HCT116 (cell line): ENCODE data around the gene RSAD1. TPM values are rescaled to one million over a fixed set of nuclear protein-coding genes. Genes with fewer than 3 reads are reported as not detected.

Experiments
- ATAC-seq: fragments of 200-7000 bp; cut with Tn5 transposase; 2 replicates; pipeline ENCODE4 v1.9.1; 2020; ENCODE audit warnings: mild to moderate bottlenecking, moderate library complexity
- BruUV-seq: library from RNA; stranded (reverse); fragments of 400-500 nt; replicated peaks from 2 replicates; lab custom pipeline; 2021; lab: Mats Ljungman, UMichigan
- CTCF ChIA-PET: fragments of 300-600 bp; sonication (Branson Sonifier 250); formaldehyde crosslinking; loops from one replicate; lab custom pipeline; 2021; ENCODE audit warnings: antibody characterized with exemption; lab: Charles Lee
- POLR2A ChIA-PET: fragments of 300-600, 350-600 bp; sonication (Branson Sonifier 250); formaldehyde crosslinking; loops from one replicate; lab custom pipeline; 2021; ENCODE audit warnings: antibody characterized with exemption; lab: Charles Lee
- RAD21 ChIA-PET, 2 experiments: fragments of 300-600 bp; sonication (Branson Sonifier 250); formaldehyde crosslinking; loops; one replicate each; lab custom pipeline; 2023; ENCODE audit warnings: low total read pairs in 2 of 2; ENCODE audit not compliant: uncharacterized antibody in 2 of 2, unreplicated experiment in 2 of 2, low non-redundant PET in 1 of 2; lab: Charles Lee
- DNase-seq: peaks from one replicate; pipeline ENCODE4 v3.0.0-alpha.2; 2010; ENCODE audit warnings: low read depth, low spot score
- H2AFZ ChIP-seq: fragments of 200-600 bp; shearing (Covaris generic), sonication (generic); 2 replicates; pipeline ENCODE4 v1.6.1; 2017; ENCODE audit warnings: low read depth, mixed run types, mixed read lengths, antibody characterized with exemption, low read length; ENCODE audit not compliant: poor library complexity, severe bottlenecking
- H3K27ac ChIP-seq: 2 replicates; pipeline ENCODE4 v1.5.1; 2012; ENCODE audit warnings: low read depth, low read length
- H3K27me3 ChIP-seq: fragments of 200-600 bp; sonication (generic); 2 replicates; pipeline ENCODE4 v1.6.1; 2016; ENCODE audit warnings: mixed run types, low read length, mixed read lengths; ENCODE audit not compliant: insufficient read depth
- H3K36me3 ChIP-seq, 2 experiments: fragments of 200-500 bp in 1 of 2; fragments of 200-600 bp in 1 of 2; sonication (Bioruptor generic) in 1 of 2; sonication (generic) in 1 of 2; 2 replicates each; pipeline versions ENCODE4 v1.5.1 to v1.6.1; 2014 to 2016; ENCODE audit warnings: low read length in 2 of 2, inconsistent platforms in 1 of 2, mixed read lengths in 1 of 2, mixed run types in 1 of 2; ENCODE audit not compliant: insufficient read depth in 2 of 2, control insufficient read depth in 1 of 2
- H3K4me1 ChIP-seq, 2 experiments: fragments of 200-600 bp in 1 of 2; sonication (generic) in 1 of 2; 2 replicates each; pipeline versions ENCODE4 v1.5.1 to v1.6.1; 2012 to 2017; ENCODE audit warnings: low read length in 2 of 2, inconsistent platforms in 1 of 2, mild to moderate bottlenecking in 1 of 2, mixed read lengths in 1 of 2, mixed run types in 1 of 2, moderate library complexity in 1 of 2; ENCODE audit not compliant: insufficient read depth in 2 of 2, control insufficient read depth in 1 of 2
- H3K4me2 ChIP-seq: fragments of 200-600 bp; sonication (generic); 2 replicates; pipeline ENCODE4 v1.6.1; 2017; ENCODE audit warnings: mixed run types, low read length, mixed read lengths
- H3K4me3 ChIP-seq, 2 experiments: fragments of 200-600 bp in 1 of 2; sonication (generic) in 1 of 2; replicated peaks in 1 of 2; 2 replicates each; pipeline ENCODE4 v1.5.1; 2011 to 2016; ENCODE audit warnings: low read length in 2 of 2, control low read depth in 1 of 2, low read depth in 1 of 2, mild to moderate bottlenecking in 1 of 2, mixed read lengths in 1 of 2, mixed run types in 1 of 2
- H3K79me2 ChIP-seq: fragments of 200-600 bp; sonication (generic); 2 replicates; pipeline ENCODE4 v1.6.1; 2017; ENCODE audit warnings: mild to moderate bottlenecking, mixed run types, low read length, moderate library complexity, mixed read lengths; ENCODE audit not compliant: insufficient read depth
- H3K9ac ChIP-seq: fragments of 200-600 bp; sonication (generic); 2 replicates; pipeline ENCODE4 v1.6.1; 2016; ENCODE audit warnings: low read length, mixed read lengths
- H3K9me2 ChIP-seq: fragments of 200-600 bp; sonication (generic), shearing (Covaris generic); 2 replicates; pipeline ENCODE4 v1.6.1; 2017; ENCODE audit warnings: mixed run types, mild to moderate bottlenecking, moderate library complexity; ENCODE audit not compliant: insufficient read depth
- H3K9me3 ChIP-seq, 2 experiments: fragments of 200-500 bp in 1 of 2; fragments of 200-600 bp in 1 of 2; sonication (Bioruptor generic) in 1 of 2; sonication (generic) in 1 of 2; 2 replicates each; pipeline ENCODE4 v1.6.1; 2014 to 2017; ENCODE audit warnings: low read length in 2 of 2, mixed read lengths in 2 of 2, inconsistent platforms in 1 of 2, low read depth in 1 of 2, mild to moderate bottlenecking in 1 of 2, mixed run types in 1 of 2, moderate library complexity in 1 of 2; ENCODE audit not compliant: control insufficient read depth in 1 of 2, insufficient read depth in 1 of 2
- H4K20me1 ChIP-seq: fragments of 200-600 bp; sonication (generic), shearing (Covaris generic); 2 replicates; pipeline ENCODE4 v1.6.1; 2017; ENCODE audit warnings: mixed run types, mild to moderate bottlenecking, moderate library complexity; ENCODE audit not compliant: insufficient read depth
- CBX3 ChIP-seq: IDR thresholded peaks from 2 replicates; pipeline ENCODE4 v1.6.1; 2012; ENCODE audit warnings: low read depth
- CEBPB ChIP-seq: IDR thresholded peaks from 2 replicates; pipeline ENCODE4 v1.6.1; 2012; ENCODE audit warnings: low read depth
- CTCF ChIP-seq, 3 experiments: fragments of 200-600 bp in 1 of 3; sonication (generic) in 1 of 3; IDR thresholded peaks in 2 of 3; conservative IDR thresholded peaks in 1 of 3; 2 replicates each; pipeline ENCODE4 v1.5.1; 2012 to 2017; ENCODE audit warnings: low read depth in 2 of 3, low read length in 2 of 3, antibody characterized with exemption in 1 of 3, borderline replicate concordance in 1 of 3, control low read depth in 1 of 3, mild to moderate bottlenecking in 1 of 3, mixed read lengths in 1 of 3, mixed run types in 1 of 3, moderate library complexity in 1 of 3; ENCODE audit not compliant: insufficient read depth in 1 of 3
- EGR1 ChIP-seq: IDR thresholded peaks from 2 replicates; pipeline ENCODE4 v1.6.1; 2012; ENCODE audit warnings: low read depth
- ELF1 ChIP-seq: IDR thresholded peaks from 2 replicates; pipeline ENCODE4 v1.6.1; 2012; ENCODE audit warnings: low read depth, borderline replicate concordance
- EZH2 ChIP-seq: fragments of 200-600 bp; sonication (generic); IDR thresholded peaks from 2 replicates; pipeline ENCODE4 v1.6.1; 2017; ENCODE audit warnings: antibody characterized with exemption, mixed run types
- EZH2phosphoT487 ChIP-seq: fragments of 200-600 bp; IDR thresholded peaks from 2 replicates; pipeline ENCODE4 v1.6.1; 2018; ENCODE audit warnings: antibody characterized with exemption, borderline replicate concordance
- FOSL1 ChIP-seq: IDR thresholded peaks from 2 replicates; pipeline ENCODE4 v1.6.1; 2012; ENCODE audit warnings: low read depth
- JUND ChIP-seq: IDR thresholded peaks from 2 replicates; pipeline ENCODE4 v1.6.1; 2012
- MAX ChIP-seq: IDR thresholded peaks from 2 replicates; pipeline ENCODE4 v1.6.1; 2012
- POLR2A ChIP-seq: IDR thresholded peaks from 2 replicates; pipeline ENCODE4 v1.7.0; 2011; ENCODE audit warnings: borderline replicate concordance; ENCODE audit not compliant: insufficient read depth, insufficient read length; ENCODE audit errors: extremely low read depth
- POLR2AphosphoS5 ChIP-seq: IDR thresholded peaks from 2 replicates; pipeline ENCODE4 v1.6.1; 2011; ENCODE audit warnings: mild to moderate bottlenecking, low read depth, low read length, moderate library complexity
- REST ChIP-seq: IDR thresholded peaks from 2 replicates; pipeline ENCODE4 v1.6.1; 2012; ENCODE audit warnings: low read depth
- SIN3A ChIP-seq: IDR thresholded peaks from 2 replicates; pipeline ENCODE4 v1.6.1; 2012; ENCODE audit warnings: low read depth
- SP1 ChIP-seq: IDR thresholded peaks from 2 replicates; pipeline ENCODE4 v1.6.1; 2012; ENCODE audit warnings: low read depth
- SRF ChIP-seq: IDR thresholded peaks from 2 replicates; pipeline ENCODE4 v1.6.1; 2012; ENCODE audit warnings: low read depth
- YY1 ChIP-seq: IDR thresholded peaks from 2 replicates; pipeline ENCODE4 v1.6.1; 2011; ENCODE audit warnings: low read length, low read depth, moderate library complexity, mild to moderate bottlenecking; ENCODE audit not compliant: insufficient replicate concordance; ENCODE audit errors: extremely low read depth
- ZFX ChIP-seq: fragments of 450-650 bp; IDR thresholded peaks from 2 replicates; pipeline ENCODE4 v1.6.1; 2017
- intact Hi-C: fragments of 100-400 bp; cut with micrococcal nuclease; formaldehyde crosslinking; loops from 2 replicates; pipeline ENCODE4 v1.10.0; 2022
- total RNA-seq: library from RNA; stranded (reverse); gene quantifications from one replicate; pipeline ENCODE4 v1.2.1, GENCODE V29; 2021; ENCODE audit not compliant: unreplicated experiment

RSAD1 gene
- total RNA-seq, 1 experiment from 2014 or later = 82.7 TPM

- no peak for TF ChIP-seq REST
- TF ChIP-seq, all 23 proteins: peak for 0
Observed at GRCh38 chr17:50520483-50520882, 41.8 kb downstream of the RSAD1 start (continued).

- CTCF ChIA-PET = interaction anchor here (1.0 kb wide), 1 partner anchor 21 kb away, joined by 3 read pairs; no protein-coding TSS in a partner anchor
- DNase-seq = no peak
- ATAC-seq = no peak
- Histone ChIP-seq H3K4me1 (peaks cover 0 to 6% of the 10 kb centered on the region in 2 experiments; a peak in 1 of 4 replicates), H3K79me2 (no peaks in the 10 kb centered on the region), H3K9ac (no peak overlapping the region), H3K9me2 (no peaks in the 10 kb centered on the region), H3K27ac (no peak overlapping the region), H3K4me3 (no peak overlapping the region), H3K9me3 (no peaks in the 10 kb centered on the region), H3K4me2 (no peak overlapping the region), H3K27me3 (no peaks in the 10 kb centered on the region), H3K36me3 (no peaks in the 10 kb centered on the region), H2AFZ (no peak overlapping the region), H4K20me1 (no peaks in the 10 kb centered on the region)
- intact Hi-C loops = no loop called here
- RAD21 ChIA-PET = interaction anchor here in 1 of 2 experiments (0.6 kb wide), 1 partner anchor 143 kb away, joined by 5 read pairs; no protein-coding TSS in a partner anchor
- BruUV-seq = no TSS peak
- POLR2A ChIA-PET = no interaction called here
- no peak for TF ChIP-seq POLR2A
- no peak for TF ChIP-seq SRF
- no peak for TF ChIP-seq SIN3A
- no peak for TF ChIP-seq CEBPB
- no peak for TF ChIP-seq JUND
- no peak for TF ChIP-seq POLR2AphosphoS5
- no peak for TF ChIP-seq CTCF (IDR thresholded peaks at IDR 0.05 in 2 of 3, conservative IDR thresholded peaks at IDR 0.05 in 1 of 3; ENCODE audit: borderline replicate concordance in 1 of 3, insufficient read depth in 1 of 3, low read depth in 2 of 3, low read length in 2 of 3)
- no peak for TF ChIP-seq ZFX
- TF ChIP-seq ELF1 = no peak
- TF ChIP-seq FOSL1 = no peak
- TF ChIP-seq YY1 = no peak
- no peak for TF ChIP-seq CBX3
- TF ChIP-seq SP1 = no peak
- no peak for TF ChIP-seq EZH2phosphoT487
- TF ChIP-seq EGR1 = no peak
- no peak for TF ChIP-seq REST
- TF ChIP-seq EZH2 = no peak
- no peak for TF ChIP-seq MAX
Observed at GRCh38 chr17:50521514-50521913, 42.9 kb downstream of the RSAD1 start.
